Measurements from ENCODE around the gene NDC80.
A peak's percentile ranks its signal among the peaks of the same experiment; 100 is the strongest.

Gene NDC80

DNA sequence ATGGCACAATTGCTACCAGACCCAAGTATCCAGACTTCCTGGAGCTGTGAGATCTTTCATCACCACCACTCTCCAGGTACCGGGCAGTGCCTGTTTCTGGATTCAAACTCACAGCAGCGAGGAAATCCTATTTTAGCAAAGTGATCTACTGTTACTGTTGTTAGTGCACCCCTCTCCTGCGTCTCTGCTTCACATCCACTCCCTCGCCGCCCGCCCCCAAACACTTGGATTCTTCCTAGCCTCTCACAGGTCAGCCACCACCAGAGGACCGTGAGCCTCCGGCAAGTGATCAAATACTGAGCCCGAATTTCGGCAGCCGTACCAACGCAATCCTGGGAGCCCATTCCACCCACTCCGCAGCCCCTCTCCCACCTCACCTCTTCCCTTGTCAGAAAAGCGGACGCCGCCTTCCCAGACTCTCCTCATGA is 571 bp upstream of the NDC80 start:
- H3K27me3 Mint-ChIP-seq, result no peaks in the 10 kb centered on the region
- DNase-seq, result peak; percentile 76
- peaks cover 60% of the 10 kb centered on the region for H3K4me1 Mint-ChIP-seq
- H3K9me3 Mint-ChIP-seq, result no peaks in the 10 kb centered on the region
- peak overlapping the region; percentile 95 for H3K4me3 Mint-ChIP-seq
- H3K27ac Mint-ChIP-seq, result peak overlapping the region; percentile 97
- CTCF ChIA-PET, result interaction anchor here (2.0 kb wide), 1 partner anchor 24 kb away, joined by 7 read pairs; no protein-coding TSS in a partner anchor
- peaks cover 45% of the 10 kb centered on the region for H3K36me3 Mint-ChIP-seq

- Mint-ChIP-seq H3K9me3 (no peaks in the 10 kb centered on the region), H3K27ac (peak overlapping the region; percentile 97), H3K36me3 (peaks cover 47% of the 10 kb centered on the region), H3K4me1 (peaks cover 72% of the 10 kb centered on the region), H3K4me3 (peak overlapping the region; percentile 95), H3K27me3 (no peaks in the 10 kb centered on the region)
- no peak for DNase-seq
- CTCF ChIA-PET, result interaction anchor here (2.0 kb wide), 1 partner anchor 25 kb away, joined by 7 read pairs; no protein-coding TSS in a partner anchor
Measured at GRCh38 chr18:2572171-2572569, 813 bp downstream of the NDC80 start.

DNA sequence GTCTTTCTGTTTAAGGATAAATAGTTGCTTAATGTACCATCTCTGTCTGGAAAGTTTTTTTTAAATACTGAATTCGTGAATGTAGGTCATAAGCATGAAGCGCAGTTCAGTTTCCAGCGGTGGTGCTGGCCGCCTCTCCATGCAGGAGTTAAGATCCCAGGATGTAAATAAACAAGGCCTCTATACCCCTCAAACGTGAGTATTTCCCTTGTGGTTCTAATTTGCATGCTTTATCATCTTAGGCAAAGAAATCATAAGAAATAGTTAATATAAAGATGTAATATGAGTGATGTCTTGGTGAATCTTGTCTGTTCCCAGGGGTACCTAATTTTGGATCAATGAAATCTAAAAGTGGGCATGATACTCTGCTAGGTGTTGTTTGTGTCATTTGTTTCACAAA is 1.5 kb downstream of the NDC80 start:
- Mint-ChIP-seq H3K27me3 (no peaks in the 10 kb centered on the region), H3K4me3 (peak overlapping the region; percentile 95), H3K36me3 (peaks cover 47% of the 10 kb centered on the region), H3K4me1 (peaks cover 76% of the 10 kb centered on the region), H3K9me3 (no peaks in the 10 kb centered on the region), H3K27ac (peak overlapping the region; percentile 97)
- DNase-seq, result no peak
- CTCF ChIA-PET, result interaction anchor here (0.7 to 2.6 kb wide), 3 partner anchors 11 to 64 kb away, joined by 3 to 9 read pairs (median 4); no protein-coding TSS in a partner anchor

GRCh38 chr18:2573408-2573807 is 2.1 kb downstream of the NDC80 start:
- Mint-ChIP-seq H3K4me3 (peak overlapping the region; percentile 95), H3K27ac (peak overlapping the region; percentile 97), H3K36me3 (peaks cover 48% of the 10 kb centered on the region)

GRCh38 chr18:2587788-2588187 is 16.4 kb downstream of the NDC80 start:
- CTCF ChIA-PET, result interaction anchor here (1.2 kb wide), 1 partner anchor 130 kb away, joined by 3 read pairs; no protein-coding TSS in a partner anchor
- Mint-ChIP-seq H3K27me3 (no peaks in the 10 kb centered on the region), H3K4me1 (peaks cover 57% of the 10 kb centered on the region), H3K4me3 (no peak overlapping the region), H3K36me3 (peaks cover 63% of the 10 kb centered on the region), H3K9me3 (no peaks in the 10 kb centered on the region), H3K27ac (peak overlapping the region; percentile 92)
- DNase-seq, result no peak

More at GRCh38 chr18:2573408-2573807, 2.1 kb downstream of the NDC80 start:
- CTCF ChIA-PET, result interaction anchor here (0.5 to 2.6 kb wide), 5 partner anchors 10 to 245 kb away, joined by 3 to 9 read pairs (median 3); no protein-coding TSS in a partner anchor
- Mint-ChIP-seq H3K27me3 (no peaks in the 10 kb centered on the region), H3K9me3 (no peaks in the 10 kb centered on the region), H3K4me1 (peaks cover 76% of the 10 kb centered on the region)
- no peak for DNase-seq

DNA sequence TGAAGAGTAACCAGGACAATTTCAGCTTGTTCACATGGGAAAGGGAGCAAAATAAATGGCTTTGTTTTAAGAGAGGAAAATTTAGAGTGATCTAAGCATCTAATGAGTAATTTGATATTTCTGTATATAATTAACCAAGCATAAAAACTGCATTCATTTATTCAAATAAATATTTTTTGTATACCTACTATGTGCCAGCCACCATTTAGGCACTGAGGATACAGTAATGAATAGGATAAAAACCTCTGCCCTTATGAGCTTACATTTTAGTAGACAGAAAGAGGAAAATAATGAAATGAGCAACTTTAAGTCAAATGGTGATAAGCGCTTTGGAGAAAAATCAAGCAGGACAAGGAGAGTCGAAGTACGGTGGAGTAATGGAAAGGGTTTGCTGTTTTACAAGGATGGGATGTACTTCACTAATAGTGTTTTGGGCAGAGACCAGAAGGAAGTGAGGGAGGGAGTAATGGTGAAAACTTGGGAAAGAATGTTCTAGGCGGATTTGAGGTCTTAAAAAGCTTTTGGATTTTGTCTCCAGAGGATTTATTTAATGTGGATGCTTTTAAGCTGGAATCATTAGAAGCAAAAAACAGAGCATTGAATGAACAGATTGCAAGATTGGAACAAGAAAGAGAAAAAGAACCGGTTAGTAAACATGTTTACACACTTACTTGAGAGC is 17.4 kb downstream of the NDC80 start:
- no peaks in the 10 kb centered on the region for H3K27me3 Mint-ChIP-seq
- H3K4me1 Mint-ChIP-seq, result peaks cover 58% of the 10 kb centered on the region
- H3K27ac Mint-ChIP-seq, result peak overlapping the region; percentile 92
- DNase-seq, result no peak
- CTCF ChIA-PET, result interaction anchor here (0.6 to 1.5 kb wide), 3 partner anchors 15 to 82 kb away, joined by 3 to 9 read pairs (median 3); no protein-coding TSS in a partner anchor
- H3K36me3 Mint-ChIP-seq, result peaks cover 63% of the 10 kb centered on the region
- peak overlapping the region; percentile 48 for H3K4me3 Mint-ChIP-seq
- no peaks in the 10 kb centered on the region for H3K9me3 Mint-ChIP-seq

GRCh38 chr18:2589345-2590068 is 18.1 kb downstream of the NDC80 start:
- no peaks in the 10 kb centered on the region for H3K9me3 Mint-ChIP-seq
- H3K4me3 Mint-ChIP-seq, result peak overlapping the region; percentile 48
- no peak for DNase-seq
- H3K4me1 Mint-ChIP-seq, result peaks cover 65% of the 10 kb centered on the region
- peaks cover 68% of the 10 kb centered on the region for H3K36me3 Mint-ChIP-seq
- CTCF ChIA-PET, result interaction anchor here (0.6 to 1.5 kb wide), 3 partner anchors 15 to 83 kb away, joined by 3 to 9 read pairs (median 3); no protein-coding TSS in a partner anchor
- H3K27ac Mint-ChIP-seq, result peak overlapping the region; percentile 92
- no peaks in the 10 kb centered on the region for H3K27me3 Mint-ChIP-seq

DNA sequence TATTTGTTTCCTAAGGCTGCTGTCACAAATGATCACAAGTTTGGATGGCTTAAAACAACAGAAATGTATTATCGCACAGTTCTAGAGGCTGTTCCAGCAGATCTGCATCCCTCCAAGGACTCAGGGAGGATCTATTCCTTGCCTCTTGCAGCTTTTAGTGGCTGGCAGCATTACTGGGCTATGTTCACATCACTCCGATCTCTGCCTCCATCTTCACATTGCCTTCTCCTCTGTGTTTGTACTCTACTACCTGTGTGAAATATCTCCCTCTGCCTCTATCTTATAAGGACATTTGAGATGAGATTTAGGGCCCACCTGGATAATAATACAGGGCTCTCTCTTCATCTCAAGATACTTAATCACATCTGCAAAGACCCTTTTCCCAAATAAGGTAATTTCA is 18.9 kb downstream of the NDC80 start:
- H3K27me3 Mint-ChIP-seq, result no peaks in the 10 kb centered on the region
- peak overlapping the region; percentile 43 for H3K4me3 Mint-ChIP-seq
- DNase-seq, result no peak
- H3K36me3 Mint-ChIP-seq, result peaks cover 68% of the 10 kb centered on the region
- CTCF ChIA-PET, result no interaction called here
- H3K27ac Mint-ChIP-seq, result peak overlapping the region; percentile 92
- H3K9me3 Mint-ChIP-seq, result no peaks in the 10 kb centered on the region
- H3K4me1 Mint-ChIP-seq, result peaks cover 65% of the 10 kb centered on the region

- peak overlapping the region; percentile 68 for H3K27ac Mint-ChIP-seq
- no peaks in the 10 kb centered on the region for H3K27me3 Mint-ChIP-seq
- peaks cover 49% of the 10 kb centered on the region for H3K4me1 Mint-ChIP-seq
- no peak overlapping the region for H3K4me3 Mint-ChIP-seq
- H3K9me3 Mint-ChIP-seq, result peaks cover 3% of the 10 kb centered on the region
- peak; percentile 38 for DNase-seq
- CTCF ChIA-PET, result no interaction called here
- peaks cover 71% of the 10 kb centered on the region for H3K36me3 Mint-ChIP-seq
Measured at GRCh38 chr18:2597639-2598038, 26.3 kb downstream of the NDC80 start.

DNA sequence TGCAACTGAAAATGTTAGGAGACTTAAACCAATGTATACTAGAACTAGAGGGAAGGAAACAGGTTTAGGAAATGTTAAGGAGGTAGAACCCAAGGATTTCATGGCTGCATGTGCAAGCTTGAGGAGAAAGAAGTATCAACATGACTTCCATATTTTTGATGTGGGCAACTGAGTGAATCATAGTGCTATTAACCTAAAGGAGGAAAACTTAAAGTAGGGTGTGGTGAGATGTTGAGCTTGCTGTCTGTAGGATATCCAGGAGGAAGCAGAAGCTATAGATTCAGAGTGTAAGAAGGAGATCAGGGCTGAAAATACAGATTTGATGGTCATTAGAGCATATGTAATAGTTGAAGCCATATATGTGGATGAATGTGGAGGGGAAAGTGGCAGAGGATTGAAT is 31.5 kb downstream of the NDC80 start:
- no peak overlapping the region for H3K27ac Mint-ChIP-seq
- CTCF ChIA-PET, result no interaction called here

DNA sequence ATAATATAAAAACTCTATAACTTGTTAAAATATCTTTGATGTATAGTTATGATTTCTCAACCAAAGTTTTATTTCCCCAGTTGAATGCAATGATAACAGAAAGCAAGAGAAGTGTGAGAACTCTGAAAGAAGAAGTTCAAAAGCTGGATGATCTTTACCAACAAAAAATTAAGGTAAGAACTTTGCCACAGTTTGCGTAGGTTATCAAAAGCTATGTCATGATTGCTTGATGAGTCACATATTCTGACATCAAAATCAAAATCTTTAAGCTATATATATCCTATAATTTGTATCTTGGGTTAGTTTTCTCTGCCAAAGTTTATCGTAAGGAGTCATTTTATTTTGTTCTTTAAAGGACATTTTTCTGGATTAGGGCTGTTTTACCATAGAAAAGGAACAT is 35.0 kb downstream of the NDC80 start:
- Mint-ChIP-seq H3K27ac (peak overlapping the region; percentile 91), H3K4me1 (peaks cover 66% of the 10 kb centered on the region), H3K36me3 (peaks cover 63% of the 10 kb centered on the region), H3K4me3 (peak overlapping the region; percentile 50), H3K9me3 (no peaks in the 10 kb centered on the region), H3K27me3 (no peaks in the 10 kb centered on the region)
- CTCF ChIA-PET, result interaction anchor here (1.9 kb wide), 2 partner anchors 21 to 31 kb away, joined by 8 to 11 read pairs; no protein-coding TSS in a partner anchor
- DNase-seq, result no peak

More for the DNA sequence above, 31.5 kb downstream of the NDC80 start:
- Mint-ChIP-seq H3K4me1 (peaks cover 58% of the 10 kb centered on the region), H3K9me3 (no peaks in the 10 kb centered on the region), H3K36me3 (peaks cover 64% of the 10 kb centered on the region), H3K27me3 (no peaks in the 10 kb centered on the region), H3K4me3 (no peak overlapping the region)
- no peak for DNase-seq

GRCh38 chr18:2609604-2610003 is 38.2 kb downstream of the NDC80 start:
- CTCF ChIA-PET, result no interaction called here
- Mint-ChIP-seq H3K9me3 (no peaks in the 10 kb centered on the region), H3K27me3 (no peaks in the 10 kb centered on the region), H3K36me3 (peaks cover 68% of the 10 kb centered on the region), H3K4me1 (peaks cover 48% of the 10 kb centered on the region), H3K4me3 (no peak overlapping the region), H3K27ac (peak overlapping the region; percentile 58)
- DNase-seq, result no peak

- Mint-ChIP-seq H3K4me1 (peaks cover 39% of the 10 kb centered on the region), H3K27me3 (no peaks in the 10 kb centered on the region), H3K27ac (no peak overlapping the region), H3K36me3 (peaks cover 71% of the 10 kb centered on the region), H3K4me3 (no peak overlapping the region), H3K9me3 (no peaks in the 10 kb centered on the region)
- CTCF ChIA-PET, result no interaction called here
- no peak for DNase-seq
Measured at GRCh38 chr18:2610549-2610948, 39.2 kb downstream of the NDC80 start.

GRCh38 chr18:2612996-2613395 is 41.6 kb downstream of the NDC80 start:
- H3K4me1 Mint-ChIP-seq, result peaks cover 23% of the 10 kb centered on the region
- DNase-seq, result no peak
- H3K9me3 Mint-ChIP-seq, result no peaks in the 10 kb centered on the region
- no peak overlapping the region for H3K4me3 Mint-ChIP-seq
- H3K27me3 Mint-ChIP-seq, result no peaks in the 10 kb centered on the region
- peaks cover 79% of the 10 kb centered on the region for H3K36me3 Mint-ChIP-seq
- H3K27ac Mint-ChIP-seq, result peak overlapping the region; percentile 62
- CTCF ChIA-PET, result no interaction called here
